K562 (cell line): ENCODE results near the gene DTYMK. TPM values are rescaled to one million over a fixed set of nuclear protein-coding genes. Genes with fewer than 3 reads are reported as not detected.
A peak's percentile ranks its signal among the peaks of the same experiment; 100 is the strongest.

Experiments used
- ATAC-seq: fragments of 200-7000 bp; cut with Tn5 transposase; 3 replicates; pipeline ENCODE4 v1.9.1; 2020; ENCODE audit warnings: moderate library complexity
- BruUV-seq: library from RNA; stranded (reverse); fragments of 400-500 nt; replicated peaks from 2 replicates; lab custom pipeline; 2021; lab: Mats Ljungman, UMichigan
- CTCF ChIA-PET: fragments of 300-600 bp; formaldehyde crosslinking; extraction: SDS; loops from one replicate; lab custom pipeline; 2021; ENCODE audit warnings: low intra/inter-chr PET ratio; lab: Yijun Ruan, JAX
- POLR2A ChIA-PET: fragments of 300-600, 350-650 bp; sonication (Branson Sonifier 250); formaldehyde crosslinking; extraction: SDS; loops from one replicate; lab custom pipeline; 2021; ENCODE audit warnings: antibody characterized with exemption, inconsistent platforms; lab: Yijun Ruan, JAX
- DNase-seq, 4 experiments: peaks; one replicate each; pipeline versions ENCODE4 v3.0.0 to v3.0.0-alpha.2; 2011 to 2018; ENCODE audit warnings: low spot score in 3 of 4, mixed read lengths in 3 of 4; ENCODE audit errors: extremely low read depth in 1 of 4
- FAIRE-seq: peaks from 2 replicates; lab custom pipeline; 2011; peaks lifted over from hg19 to GRCh38; lab: Jason Lieb, UNC
- H2AFZ ChIP-seq: 2 replicates; pipeline ENCODE4 v1.6.0; 2011; ENCODE audit warnings: low read depth, low read length, control low read depth, inconsistent platforms
- H3K27ac ChIP-seq: fragments of 200-600 bp; 3 replicates; pipeline ENCODE4 v1.8.0; 2011; ENCODE audit warnings: low read depth, mild to moderate bottlenecking, control low read depth, inconsistent platforms, low read length, moderate library complexity, mixed read lengths; ENCODE audit errors: extremely low read depth
- H3K27me3 ChIP-seq, 2 experiments: fragments of 300-600 bp in 1 of 2; 2 replicates in 1 of 2; 3 replicates in 1 of 2; pipeline versions ENCODE4 v1.6.0 to v1.8.0; 2011; ENCODE audit warnings: inconsistent platforms in 2 of 2, low read length in 2 of 2, mild to moderate bottlenecking in 1 of 2, mixed read lengths in 1 of 2, moderate library complexity in 1 of 2; ENCODE audit not compliant: control insufficient read depth in 2 of 2, insufficient read depth in 2 of 2
- H3K36me3 ChIP-seq: fragments of 300-600 bp; 3 replicates; pipeline ENCODE4 v1.8.0; 2011; ENCODE audit warnings: mild to moderate bottlenecking, low read length, inconsistent platforms; ENCODE audit not compliant: control insufficient read depth, insufficient read depth
- H3K4me1 ChIP-seq, 2 experiments: fragments of 200-600 bp in 1 of 2; replicated peaks in 1 of 2; 2 replicates in 1 of 2; 3 replicates in 1 of 2; pipeline versions ENCODE4 v1.5.1 to v1.8.0; 2011; ENCODE audit warnings: inconsistent platforms in 2 of 2, low read length in 2 of 2, mild to moderate bottlenecking in 1 of 2, mixed read lengths in 1 of 2, moderate library complexity in 1 of 2; ENCODE audit not compliant: control insufficient read depth in 2 of 2, insufficient read depth in 2 of 2
- H3K4me2 ChIP-seq: 2 replicates; pipeline ENCODE4 v1.6.1; 2011; ENCODE audit warnings: low read length, control low read depth, inconsistent platforms, mixed read lengths; ENCODE audit not compliant: insufficient read depth
- H3K4me3 ChIP-seq: fragments of 200-600 bp; sonication (generic), shearing (Covaris generic); 2 replicates; pipeline ENCODE4 v1.5.1; 2016; ENCODE audit warnings: control low read depth, inconsistent platforms
- H3K79me2 ChIP-seq: fragments of 200-600 bp; 3 replicates; pipeline ENCODE4 v1.8.0; 2011; ENCODE audit warnings: low read length, inconsistent platforms; ENCODE audit not compliant: control insufficient read depth, insufficient read depth
- H3K9ac ChIP-seq, 2 experiments: 2 replicates each; pipeline versions ENCODE4 v1.6.0 to v1.6.1; 2011; ENCODE audit warnings: low read depth in 2 of 2, low read length in 2 of 2, control low read depth in 1 of 2, inconsistent platforms in 1 of 2, mild to moderate bottlenecking in 1 of 2, mixed read lengths in 1 of 2; ENCODE audit not compliant: insufficient read depth in 1 of 2
- H3K9me1 ChIP-seq: one replicate; pipeline ENCODE4 v1.6.0; 2011; ENCODE audit warnings: inconsistent platforms, mild to moderate bottlenecking, low read length, moderate library complexity; ENCODE audit not compliant: control insufficient read depth, insufficient read depth
- H3K9me3 ChIP-seq: replicated peaks from 2 replicates; pipeline ENCODE4 v1.5.1; 2011; ENCODE audit warnings: low read depth, low read length, inconsistent platforms; ENCODE audit not compliant: control insufficient read depth, insufficient read depth
- H4K20me1 ChIP-seq: replicated peaks from 2 replicates; pipeline ENCODE4 v1.6.1; 2011; ENCODE audit warnings: low read length, inconsistent platforms, mixed read lengths; ENCODE audit not compliant: control insufficient read depth, insufficient read depth
- CTCF ChIP-seq, 3 experiments: IDR thresholded peaks in 2 of 3; conservative IDR thresholded peaks in 1 of 3; 2 replicates each; pipeline ENCODE4 v1.5.1; 2011 to 2012; ENCODE audit warnings: low read length in 3 of 3, mild to moderate bottlenecking in 3 of 3, control low read depth in 2 of 3, improper control_type of control experiment in 1 of 3, inconsistent platforms in 1 of 3, low read depth in 1 of 3, mixed read lengths in 1 of 3, moderate library complexity in 1 of 3; ENCODE audit not compliant: insufficient read depth in 2 of 3
- PCBP1 ChIP-seq: fragments of 200-400 bp; formaldehyde crosslinking; IDR thresholded peaks from 2 replicates; pipeline ENCODE4 v1.6.1; 2018; ENCODE audit warnings: mild to moderate bottlenecking, low read depth, low read length; ENCODE audit not compliant: poor library complexity, severe bottlenecking
- POLR2G ChIP-seq: fragments of 200-400 bp; formaldehyde crosslinking; IDR thresholded peaks from 2 replicates; pipeline ENCODE4 v1.6.1; 2017; ENCODE audit warnings: low read depth, mild to moderate bottlenecking, antibody characterized with exemption, low read length, moderate library complexity
- REST ChIP-seq, 2 experiments: fragments of 450-650 bp; formaldehyde crosslinking in 1 of 2; IDR thresholded peaks; 2 replicates each; pipeline versions ENCODE4 v1.4.0 to v1.6.1; 2014 to 2020; ENCODE audit warnings: mild to moderate bottlenecking in 2 of 2, borderline replicate concordance in 1 of 2, low read depth in 1 of 2
- RNF2 ChIP-seq: sonication (generic); IDR thresholded peaks from 2 replicates; pipeline ENCODE4 v1.6.1; 2016
- ZBTB33 ChIP-seq: sonication (generic); formaldehyde crosslinking; IDR thresholded peaks from 2 replicates; pipeline ENCODE4 v1.8.1; 2023; ENCODE audit warnings: mild to moderate bottlenecking, missing genetic modification reagents
- ZKSCAN1 ChIP-seq: fragments of 150-350 bp; IDR thresholded peaks from 2 replicates; pipeline ENCODE4 v1.6.1; 2016; ENCODE audit warnings: low read depth, low read length
- WGBS: fragments of 100-300 bp; shearing (Covaris generic); methylation state at CpG from one replicate; pipeline ENCODE4 v1.1.6; 2016; ENCODE audit warnings: low coverage, mixed read lengths; ENCODE audit not compliant: insufficient coverage; ENCODE audit errors: missing lambda C conversion rate; 5-methylcytosine and 5-hydroxymethylcytosine counted together
- in situ Hi-C: fragments of 300-500 bp; cut with MboI; formaldehyde crosslinking; loops from 4 replicates; pipeline ENCODE4 v1.15.0; 2018; ENCODE audit warnings: inconsistent platforms, mixed read lengths
- intact Hi-C: fragments of 100-400 bp; cut with micrococcal nuclease; formaldehyde crosslinking; loops from 2 replicates; pipeline ENCODE4 v1.14.2; 2022
- polyA plus RNA-seq, 8 experiments: library from polyadenylated mRNA; depleted of rRNA in 4 of 8; stranded (reverse) in 5 of 8; unstranded in 3 of 8; fragments of >200 nt; fragmentation: Nextera tagmentation in 2 of 8; fragmentation: Illumina TruSeq in 1 of 8; extraction: Ambion mirVana in 2 of 8; extraction: Trizol in 1 of 8; gene quantifications; 2 replicates each; pipeline versions ENCODE4 v1.2.1 to v1.2.3, GENCODE V29; 2011 to 2014; ENCODE audit warnings: inconsistent platforms in 1 of 8, missing spikeins in 1 of 8
- total RNA-seq, 7 experiments: library from RNA; depleted of rRNA in 6 of 7; stranded (reverse); fragments of >200 nt in 6 of 7; fragmentation: Illumina TruSeq in 2 of 7; extraction: Trizol in 2 of 7; gene quantifications; 2 replicates each; pipeline versions ENCODE4 v1.2.1 to v1.2.3, GENCODE V29; 2011 to 2021; ENCODE audit warnings: low replicate concordance in 1 of 7

Gene DTYMK
- total and polyA plus RNA-seq, 9 of the 15 experiments (the other 6 are each of a cell fraction or from before 2014, with no cell fraction given), result 8.2 to 85.0 (median 47.9) TPM

- H3K36me3 ChIP-seq, result peaks cover 45% of the 10 kb centered on the region; the same call in 1 of the 3 replicates
- peaks cover 0 to 9% of the 10 kb centered on the region in 2 experiments; a peak in 2 of 5 replicates for H3K4me1 ChIP-seq
- no peak overlapping the region for H2AFZ ChIP-seq
- H3K9me3 ChIP-seq, result no peaks in the 10 kb centered on the region
- no peak overlapping the region for H3K9ac ChIP-seq
- no peaks in the 10 kb centered on the region for H3K9me1 ChIP-seq
- 97% methylated on average over 26 of the region's 41 CpGs for WGBS
- no peaks in the 10 kb centered on the region for H3K27me3 ChIP-seq
- intact Hi-C loops, result no loop called here
- H3K79me2 ChIP-seq, result no peaks in the 10 kb centered on the region
- no peaks in the 10 kb centered on the region for H4K20me1 ChIP-seq
- BruUV-seq, result no TSS peak
- CTCF ChIA-PET, result no interaction called here
- H3K27ac ChIP-seq, result no peak overlapping the region
- POLR2A ChIA-PET, result interaction anchor here (1.2 kb wide), 1 partner anchor 164 kb away, joined by 3 read pairs; no protein-coding TSS in a partner anchor
- in situ Hi-C loops, result no loop called here
- ATAC-seq (peak; percentile 50), FAIRE-seq (no peak), DNase-seq (no peak)
- no peak overlapping the region for H3K4me3 ChIP-seq
- TF ChIP-seq ZBTB33 (peak; percentile 41; the same call in 1 of the 2 replicates), CTCF (IDR thresholded peaks at IDR 0.05 in 2 of 3, conservative IDR thresholded peaks at IDR 0.05 in 1 of 3; ENCODE audit: insufficient read depth in 2 of 3, low read depth in 1 of 3, low read length in 3 of 3) (peak; percentile 16 to 32 (median 31); a peak in 1 of 6 replicates), RNF2 (no peak), REST (IDR thresholded peaks at IDR 0.05; ENCODE audit: borderline replicate concordance) (peak; percentile 45; the same call in 1 of the 2 replicates), REST (CRISPR knock-in tag; IDR thresholded peaks at IDR 0.05; ENCODE audit: low read depth) (no peak), PCBP1 (no peak), POLR2G (0 out of 2 replicates have a peak, but pooled peaks have one; percentile 34), ZKSCAN1 (peak; percentile 57; the same call in 1 of the 2 replicates)
- H3K4me2 ChIP-seq, result no peak overlapping the region
Observed at GRCh38 chr2:241724259-241724974, 37.8 kb upstream of the DTYMK start.
